HG03135 (cell line): ENCODE results near the gene NOP16.
A peak's percentile ranks its signal among the peaks of the same experiment; 100 is the strongest.

ENCODE experiments used
- ATAC-seq: cut with Tn5 transposase; IDR thresholded peaks from one replicate; pipeline ENCODE4 v1.9.1; 2021; ENCODE audit warnings: mild to moderate bottlenecking, moderate library complexity; ENCODE audit not compliant: unreplicated experiment

Gene NOP16

DNA sequence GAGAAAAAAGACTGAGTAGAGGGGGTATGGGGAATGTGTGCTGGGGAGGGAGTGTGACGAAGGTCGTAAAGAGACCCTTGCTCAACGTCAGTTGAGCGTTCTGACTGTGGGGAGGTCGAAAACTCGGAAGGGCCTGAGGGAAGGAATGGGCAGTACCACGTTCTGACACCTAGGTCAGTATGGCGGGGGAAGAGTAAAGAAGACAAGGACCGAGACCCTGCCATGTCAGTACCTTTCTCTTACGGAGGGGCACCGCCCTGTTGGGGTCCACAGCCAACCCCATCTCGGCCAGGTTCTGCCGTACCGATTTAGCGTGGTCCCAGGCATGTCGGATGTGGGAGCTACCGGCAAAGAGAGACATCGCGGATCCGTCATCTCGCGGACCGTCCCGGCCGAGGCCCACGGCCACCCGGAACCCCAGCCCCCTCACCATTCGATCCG lies 375 bp downstream of the NOP16 start:
- ATAC-seq = no peak

DNA sequence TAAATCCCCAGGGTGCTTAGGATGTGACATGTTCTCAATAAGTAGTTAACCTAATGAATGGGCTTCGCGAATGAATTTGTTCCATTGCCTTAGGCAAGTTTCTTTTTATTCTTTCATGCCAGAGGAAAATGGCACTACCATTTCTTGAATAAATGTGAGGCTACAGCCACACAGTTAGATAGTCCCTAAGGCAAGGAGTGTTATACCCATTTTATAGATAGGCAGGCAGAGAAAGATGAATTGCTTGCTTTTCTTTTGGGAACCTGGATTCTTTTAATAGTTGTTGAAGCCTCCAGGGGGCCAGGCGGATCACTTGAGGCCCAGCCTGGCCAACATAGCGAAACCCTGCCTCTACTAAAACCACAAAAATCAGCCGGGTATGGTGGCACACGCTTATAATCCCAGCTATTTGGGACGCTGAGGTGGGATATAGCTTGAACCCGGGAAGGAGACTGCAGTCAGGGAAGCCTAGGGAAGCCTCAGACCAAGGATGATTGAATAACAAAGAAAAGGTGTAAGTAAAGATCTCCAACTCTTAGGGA lies 943 bp downstream of the NOP16 start:
- no peak for ATAC-seq

DNA sequence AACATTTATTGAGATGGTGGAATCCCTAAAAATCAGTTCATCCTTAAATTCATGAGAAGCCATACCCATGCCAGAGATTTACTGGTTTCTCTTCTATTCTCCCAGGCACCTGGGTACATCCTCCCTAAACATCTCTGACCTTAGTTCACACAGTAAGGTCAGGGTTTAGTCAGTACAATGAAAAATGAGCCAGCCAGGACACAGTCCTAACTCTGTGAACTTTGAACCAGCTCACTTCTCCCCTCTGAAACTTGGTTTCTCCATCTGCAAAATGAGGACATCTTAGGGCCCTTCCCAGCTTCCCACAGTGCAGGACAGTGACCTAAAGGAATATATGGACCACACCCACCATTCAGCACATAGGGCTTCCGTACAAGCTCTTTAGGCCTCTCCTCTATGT lies 1.9 kb downstream of the NOP16 start:
- ATAC-seq = no peak

DNA sequence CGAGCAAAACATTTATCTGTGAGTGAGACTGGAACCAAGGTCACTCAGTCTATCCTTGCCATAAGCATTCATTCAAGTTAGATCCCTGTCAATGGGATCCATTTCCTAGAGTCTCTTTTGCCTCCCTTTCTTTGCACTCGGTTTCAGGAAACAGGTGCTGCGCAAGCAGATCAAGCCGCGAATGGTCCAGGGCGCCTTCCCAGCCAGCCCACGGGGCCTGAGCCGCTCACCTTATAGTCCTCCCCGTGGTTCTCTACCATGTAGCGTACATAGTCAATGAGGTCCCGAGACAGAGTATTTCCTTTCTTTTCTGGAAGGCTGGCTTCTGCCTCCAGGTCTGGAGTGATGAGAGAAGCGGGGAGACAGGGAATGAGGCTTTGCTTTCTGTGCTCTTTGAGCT lies 3.4 kb downstream of the NOP16 start:
- ATAC-seq = no peak

DNA sequence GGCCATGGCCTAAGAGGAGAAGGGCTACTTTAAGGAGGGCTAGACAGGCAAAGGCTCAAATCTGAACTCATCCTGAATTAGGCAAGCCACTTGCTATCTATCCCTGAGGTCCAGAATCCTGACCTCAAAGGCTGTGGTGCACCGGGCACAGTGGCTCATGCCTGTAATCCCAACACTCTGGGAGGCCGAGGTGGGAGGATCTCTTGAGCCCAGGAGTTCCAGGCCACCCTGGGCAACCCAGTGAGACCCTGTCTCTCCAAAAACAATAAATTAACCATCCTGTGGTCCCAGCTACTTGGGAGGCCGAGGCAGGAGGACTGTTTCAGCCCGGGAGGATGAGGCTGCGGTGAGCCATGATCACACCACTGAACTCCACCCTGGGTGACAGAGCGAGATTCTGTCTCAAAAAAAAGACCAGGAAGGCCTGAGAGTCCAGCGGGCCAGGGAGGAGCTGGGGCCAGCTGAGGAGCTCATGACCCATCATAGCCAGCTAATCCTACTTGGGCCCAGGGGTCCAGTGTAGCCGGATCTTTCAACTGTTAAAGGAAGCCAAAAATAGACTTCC lies 4.0 kb downstream of the NOP16 start:
- no peak for ATAC-seq

DNA sequence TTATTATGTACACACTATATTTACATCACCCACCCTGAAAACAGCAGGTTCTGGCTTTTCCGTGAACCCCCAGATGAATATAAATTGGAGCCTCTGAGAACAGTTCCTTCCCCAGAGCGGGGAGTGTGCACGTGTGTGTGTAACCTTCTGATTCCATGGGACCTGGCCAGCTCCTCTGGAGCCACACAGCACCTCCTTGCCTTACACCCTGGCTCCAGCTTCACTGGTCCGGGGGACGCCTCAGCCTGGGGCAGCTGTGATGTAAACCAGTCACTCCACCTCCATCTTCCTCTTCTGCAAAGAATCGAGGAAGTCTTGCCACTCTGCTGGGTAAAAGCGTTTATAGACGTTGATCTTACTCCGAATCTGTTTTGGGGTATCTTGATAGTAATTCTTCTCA lies 4.4 kb downstream of the NOP16 start:
- ATAC-seq = no peak

DNA sequence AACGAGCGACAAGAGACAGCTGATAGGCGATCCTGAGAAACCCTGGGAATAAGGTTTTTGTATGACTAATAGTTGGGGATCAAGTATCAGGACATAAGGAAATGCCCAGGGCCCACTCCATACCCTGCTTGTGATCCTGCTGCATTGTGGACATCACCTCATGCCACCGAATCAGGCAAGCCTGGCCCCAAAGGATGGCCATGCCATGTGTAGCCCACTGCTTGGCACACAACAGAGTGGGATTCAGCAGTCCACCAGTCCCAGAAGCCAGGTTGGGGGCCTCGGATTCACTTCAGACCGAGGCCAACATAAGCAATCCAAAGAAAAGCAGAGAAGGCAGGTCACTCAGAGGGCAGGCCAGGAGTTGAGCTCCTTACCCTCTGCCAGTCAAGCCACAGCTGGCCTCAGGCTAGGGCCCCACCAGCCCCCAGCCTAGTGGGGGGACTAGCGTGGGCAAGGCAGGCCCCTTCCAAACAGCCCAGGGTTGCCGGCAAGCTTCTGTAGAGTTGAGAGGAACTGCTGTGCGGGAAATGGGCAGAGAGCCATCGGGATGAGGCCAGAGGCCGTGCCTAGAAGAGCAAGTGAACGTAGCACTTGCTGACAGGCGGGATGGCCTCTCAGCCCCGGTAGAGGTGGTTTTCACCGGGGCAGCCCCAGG lies 5.0 kb downstream of the NOP16 start:
- ATAC-seq = no peak

DNA sequence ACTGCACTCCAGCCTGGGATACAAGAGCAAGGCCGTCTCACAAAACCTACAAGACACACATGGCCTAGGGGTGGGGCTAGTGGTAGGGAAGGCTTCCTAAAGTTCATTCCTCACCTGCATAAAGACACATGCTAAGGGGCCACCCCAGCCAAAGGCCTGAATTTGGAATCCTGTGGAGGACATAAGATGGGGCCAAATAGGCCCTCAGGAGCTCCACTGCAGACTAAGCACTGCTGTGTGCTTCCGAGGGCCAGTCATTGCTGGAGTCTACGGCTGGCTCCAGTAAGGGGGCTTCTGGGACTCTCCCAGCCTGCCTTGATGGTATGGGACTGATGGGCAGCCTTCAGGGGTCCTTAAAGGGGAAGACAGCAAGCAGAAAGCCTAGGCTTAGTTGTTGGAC lies 5.7 kb downstream of the NOP16 start:
- ATAC-seq = no peak

DNA sequence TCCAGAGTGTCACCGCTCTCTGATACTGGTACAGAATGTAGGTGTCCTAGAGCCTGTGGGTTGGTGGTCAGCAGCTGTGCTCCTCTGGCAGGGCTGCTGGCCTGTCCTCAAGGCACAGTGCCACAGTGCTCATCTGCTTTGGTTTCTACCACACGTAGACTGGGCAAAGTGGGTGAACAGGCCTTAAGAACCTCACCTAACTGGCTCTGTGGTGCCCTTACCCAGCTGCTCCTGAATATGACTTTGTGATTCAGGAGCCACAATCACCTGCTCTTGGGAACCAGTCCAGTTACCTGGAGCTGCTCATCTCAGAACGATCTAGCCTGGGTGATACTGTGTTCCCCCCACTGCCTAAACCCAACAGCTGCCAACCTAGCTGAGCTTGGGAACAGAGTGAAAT lies 6.4 kb downstream of the NOP16 start:
- ATAC-seq = no peak

DNA sequence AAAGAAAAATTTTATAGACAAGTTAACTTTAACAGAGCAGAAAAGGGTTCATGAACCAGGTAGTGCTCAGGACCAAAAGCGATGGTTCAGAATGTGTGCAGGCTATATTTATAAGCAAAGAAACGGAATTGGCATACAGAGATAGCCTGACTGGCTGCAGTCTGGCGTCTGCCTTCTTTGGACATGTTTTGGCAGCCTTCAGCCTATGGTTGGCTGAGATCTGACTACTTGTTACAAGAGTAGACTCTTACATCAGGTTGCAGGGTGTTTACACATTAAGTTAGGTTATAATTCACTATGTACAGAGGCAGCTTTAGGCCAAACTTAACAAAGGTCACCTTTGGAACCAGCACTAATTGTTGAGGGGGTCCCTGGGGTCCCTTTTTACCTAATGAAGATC lies 7.0 kb downstream of the NOP16 start:
- ATAC-seq = no peak

DNA sequence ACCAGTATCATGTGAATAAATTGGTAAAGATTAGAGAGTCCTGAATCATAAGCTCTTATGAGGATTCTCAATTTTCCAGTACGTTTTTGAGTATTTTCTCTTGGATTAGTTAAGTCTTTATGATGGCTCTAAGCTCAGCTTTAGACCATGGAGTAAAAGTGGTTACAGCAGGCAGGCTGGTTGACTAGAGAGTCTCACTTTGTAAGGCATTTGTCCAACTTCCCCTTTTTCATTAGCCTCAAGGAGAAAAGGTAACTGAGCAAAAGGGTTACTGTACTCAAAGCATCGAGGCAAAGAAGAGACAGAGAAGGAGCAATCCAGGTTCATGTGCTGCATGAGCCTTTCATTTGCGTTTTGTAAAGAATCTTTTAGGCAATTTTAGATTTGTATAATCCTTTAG lies 8.5 kb downstream of the NOP16 start:
- peak; percentile 59 for ATAC-seq

DNA sequence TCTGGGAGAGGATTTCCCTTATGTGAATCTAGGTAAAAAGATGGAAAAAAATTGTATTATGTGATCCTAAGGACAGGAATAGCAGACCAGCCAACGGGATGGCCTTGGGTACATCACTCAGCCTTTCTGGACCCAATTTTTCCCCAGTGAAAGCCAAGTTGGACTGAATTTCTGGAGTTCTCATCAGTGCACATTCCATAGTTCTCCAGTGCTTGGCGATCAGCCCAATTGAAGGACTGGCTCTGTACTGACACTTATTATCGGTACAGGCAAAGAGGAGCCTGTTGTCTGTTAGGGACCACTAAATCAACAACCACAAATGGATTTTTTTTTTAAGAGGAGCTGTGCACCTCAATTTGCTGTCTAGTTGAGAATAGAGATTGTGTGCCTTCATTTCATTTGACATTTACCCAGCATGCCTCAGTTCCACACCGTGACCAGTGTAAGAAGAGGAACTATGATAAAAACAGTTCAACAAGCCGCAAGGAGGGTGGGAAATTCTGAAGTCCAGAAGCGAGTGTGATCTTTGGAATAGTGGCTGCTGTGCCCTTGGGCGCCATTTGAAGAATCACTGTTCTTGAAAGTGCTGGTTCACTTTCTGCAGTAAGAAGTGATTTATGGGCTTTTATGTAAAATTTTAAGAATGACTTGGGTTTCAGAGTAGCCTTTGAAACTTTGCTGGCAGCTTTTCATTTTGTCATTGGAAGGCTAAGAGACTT lies 15.1 kb downstream of the NOP16 start:
- no peak for ATAC-seq

DNA sequence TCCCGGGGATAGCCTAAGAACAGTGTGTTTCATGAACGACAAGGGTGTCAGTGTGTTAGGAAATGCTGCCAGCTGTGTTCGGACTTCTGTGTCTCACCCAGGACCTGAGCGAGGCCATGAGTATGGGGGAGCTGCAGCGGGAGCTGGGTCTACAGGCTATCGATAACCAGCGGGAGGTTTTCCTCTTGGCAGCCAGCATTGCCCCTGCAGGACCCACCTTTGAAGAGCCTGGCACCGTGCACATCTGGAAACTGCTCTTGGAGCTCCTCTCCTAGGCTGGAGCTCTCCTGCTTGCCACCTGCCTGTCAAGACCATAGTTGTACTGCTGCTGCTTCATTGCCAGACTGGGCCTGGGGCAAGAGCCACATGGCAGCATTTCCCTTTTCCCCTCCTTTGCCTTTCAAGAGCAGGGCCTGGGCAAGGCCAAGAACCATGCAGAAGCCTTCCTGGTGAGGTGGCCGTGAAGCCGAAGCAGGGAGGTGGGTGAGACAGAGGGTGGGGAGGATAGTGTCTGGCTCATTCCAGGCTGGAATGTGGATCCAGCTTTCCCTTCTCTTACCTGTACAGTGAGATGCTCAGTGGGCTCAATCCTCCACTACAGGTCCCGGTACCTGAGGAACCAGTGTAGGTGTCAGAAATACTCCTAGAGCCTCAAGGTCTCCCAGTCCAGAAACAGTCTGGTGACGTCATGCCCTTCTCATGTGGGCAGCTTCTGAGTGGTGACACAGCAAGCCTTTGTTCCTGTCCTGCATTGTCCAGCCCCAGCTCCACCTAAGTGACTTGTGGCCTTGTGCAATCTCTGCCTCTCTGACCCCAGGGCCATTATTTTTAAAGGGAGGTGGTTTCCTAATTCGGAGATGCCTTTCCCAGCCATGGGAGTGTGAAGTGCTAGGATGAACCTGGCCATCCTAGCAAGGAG lies 16.5 kb downstream of the NOP16 start:
- ATAC-seq = no peak

DNA sequence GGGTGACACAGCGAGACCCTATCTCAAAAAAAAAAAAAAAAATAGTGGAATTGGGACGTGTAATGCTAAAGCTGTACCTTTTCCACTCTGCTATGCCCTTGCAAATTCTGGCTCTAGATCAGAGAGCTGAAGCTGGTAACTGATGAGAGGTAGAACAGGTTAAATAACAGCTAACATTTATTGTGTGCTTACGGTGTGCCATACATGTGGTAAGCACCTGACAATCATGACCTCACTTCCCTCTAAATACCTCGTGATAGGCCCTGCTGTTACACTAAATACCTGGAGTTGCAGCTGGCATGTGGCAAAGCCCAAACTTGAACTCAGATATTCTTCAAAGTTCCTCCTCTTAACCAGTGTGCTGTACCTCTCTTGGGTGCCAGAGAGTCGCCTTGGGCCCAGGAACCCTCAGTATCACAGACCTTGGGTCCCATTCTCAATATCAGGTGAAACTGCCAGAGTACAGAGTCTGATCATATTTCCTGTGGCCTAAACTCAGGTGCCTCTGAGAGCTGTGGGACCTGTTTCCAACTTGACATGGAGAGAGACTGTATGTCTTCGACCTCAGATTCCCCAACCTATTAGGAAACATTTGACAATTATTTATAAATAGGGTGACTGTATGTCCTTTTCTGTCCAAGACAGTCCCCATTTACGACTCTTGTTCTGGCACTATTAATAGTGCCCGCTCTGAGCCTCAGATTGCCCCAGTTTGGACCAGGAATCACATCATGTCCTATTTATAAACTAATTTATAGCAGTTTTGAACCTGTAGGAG lies 18.3 kb downstream of the NOP16 start:
- no peak for ATAC-seq

DNA sequence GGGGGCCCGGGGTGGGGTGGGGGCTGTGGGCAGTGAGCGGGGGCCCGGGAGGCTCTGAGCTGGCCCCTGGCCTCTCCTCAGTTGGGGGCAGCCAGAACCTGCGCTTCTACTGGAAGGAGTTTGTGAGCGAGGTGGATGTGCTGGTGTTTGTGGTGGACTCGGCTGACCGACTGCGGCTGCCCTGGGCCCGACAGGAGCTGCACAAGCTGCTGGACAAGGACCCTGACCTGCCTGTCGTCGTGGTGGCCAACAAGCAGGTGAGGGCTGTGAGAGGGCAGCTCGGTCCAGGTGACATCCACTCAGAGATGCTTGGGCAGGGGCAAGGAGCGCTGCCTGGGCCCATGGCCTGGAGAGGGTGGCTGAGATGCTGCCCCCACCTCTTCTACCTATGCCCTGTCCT lies 19.7 kb downstream of the NOP16 start:
- no peak for ATAC-seq

DNA sequence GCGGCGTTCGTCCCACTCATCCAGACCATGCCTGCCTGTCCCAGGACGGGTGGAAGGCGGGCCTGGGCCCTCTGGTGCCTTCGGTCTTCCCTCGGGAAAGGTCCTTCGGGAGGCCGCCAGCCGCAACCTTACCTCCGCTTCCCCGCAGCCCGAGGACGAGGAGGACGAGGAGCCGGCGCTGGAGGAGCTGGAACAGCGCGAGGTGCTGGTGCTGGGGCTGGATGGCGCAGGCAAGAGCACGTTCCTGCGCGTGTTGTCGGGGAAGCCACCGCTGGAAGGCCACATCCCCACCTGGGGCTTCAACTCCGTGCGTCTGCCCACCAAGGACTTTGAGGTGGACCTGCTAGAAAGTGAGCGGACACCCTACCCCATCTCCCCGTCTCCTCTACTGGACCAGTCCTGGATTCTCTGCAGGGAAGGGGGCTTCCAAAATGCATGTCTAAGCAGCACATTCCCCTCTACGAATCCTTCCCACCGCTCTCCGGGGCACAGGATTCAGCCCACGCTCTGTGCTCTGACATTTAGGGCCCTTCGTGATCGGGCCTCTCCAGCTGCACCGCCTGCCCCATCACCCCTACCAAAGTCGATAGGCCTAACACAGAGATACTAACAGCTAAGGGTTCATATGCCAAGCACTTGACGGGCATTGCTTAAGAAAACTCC lies 22.0 kb downstream of the NOP16 start:
- ATAC-seq = no peak

DNA sequence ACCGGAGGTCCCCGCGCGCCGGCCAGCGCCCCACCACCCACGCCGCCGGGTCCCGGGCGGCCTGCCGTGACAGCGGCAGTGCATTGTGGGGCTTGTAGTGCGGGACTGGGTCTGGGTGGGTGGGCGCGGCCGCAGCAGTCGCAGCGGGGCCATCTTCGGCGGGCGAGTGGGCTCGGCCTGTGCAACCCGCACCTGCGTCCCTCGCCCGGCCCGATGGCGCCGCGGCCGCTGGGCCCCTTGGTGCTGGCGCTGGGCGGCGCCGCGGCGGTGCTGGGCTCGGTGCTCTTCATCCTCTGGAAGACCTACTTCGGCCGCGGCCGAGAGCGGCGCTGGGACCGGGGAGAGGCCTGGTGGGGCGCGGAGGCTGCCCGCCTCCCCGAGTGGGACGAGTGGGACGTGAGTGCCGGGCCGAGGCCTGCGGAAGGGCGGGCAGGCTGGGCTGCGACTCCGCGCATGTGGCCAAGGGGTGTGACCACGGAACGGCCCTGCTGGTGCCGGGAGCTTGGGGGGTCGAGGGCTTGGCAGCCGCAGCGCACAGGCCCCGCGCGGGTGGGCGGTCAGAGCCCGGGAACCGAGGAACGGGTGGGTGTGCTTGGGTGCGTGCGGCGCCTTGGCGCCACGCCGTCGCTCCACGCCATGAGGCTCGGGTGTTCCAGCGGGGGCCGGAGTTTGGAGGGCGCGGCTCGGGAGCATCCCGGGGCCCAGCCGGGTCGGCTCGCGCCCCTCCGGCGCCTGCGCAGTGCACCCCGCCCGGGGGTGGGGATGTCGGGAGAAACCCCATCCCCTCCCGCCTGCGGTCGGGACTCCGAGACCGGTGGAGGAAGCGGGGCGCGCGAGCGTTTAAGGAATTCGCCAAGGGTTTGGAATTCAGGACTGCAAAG lies 22.8 kb downstream of the NOP16 start, which contains the start of gene ARL10:
ARL10 (plus strand) TSS at position 137 of the 881 bp plus-strand sequence; CDS start at position 214, 77 bp downstream.
- no peak for ATAC-seq

DNA sequence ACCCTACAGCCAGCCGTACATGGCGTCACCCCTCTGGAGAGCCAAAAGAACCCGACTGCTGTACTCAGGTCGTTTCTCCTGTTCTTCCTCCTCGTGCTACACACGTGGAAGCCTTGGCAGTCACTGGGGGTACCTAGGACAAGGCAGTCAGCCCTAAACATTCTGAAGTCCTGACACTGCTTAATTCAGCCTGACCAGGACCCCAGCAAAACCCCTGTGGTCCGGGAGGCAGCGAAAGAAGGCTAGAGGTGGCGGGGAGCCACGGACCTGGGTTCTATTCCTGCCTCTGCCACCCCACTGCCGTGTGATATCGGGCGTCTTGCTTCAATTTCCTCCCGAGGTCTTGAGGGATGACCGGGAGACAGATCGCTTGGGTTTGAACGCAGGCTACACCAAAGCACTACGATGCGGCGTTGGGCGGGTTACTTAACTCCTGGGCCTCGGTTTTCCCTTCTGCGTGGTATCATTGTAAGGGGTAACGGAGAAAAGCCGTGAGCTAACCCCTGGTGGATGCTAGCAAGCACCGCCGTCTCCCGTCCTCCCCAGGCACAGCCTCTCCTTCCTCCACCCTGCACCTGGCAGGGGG lies 23.5 kb downstream of the NOP16 start:
- ATAC-seq = no peak

DNA sequence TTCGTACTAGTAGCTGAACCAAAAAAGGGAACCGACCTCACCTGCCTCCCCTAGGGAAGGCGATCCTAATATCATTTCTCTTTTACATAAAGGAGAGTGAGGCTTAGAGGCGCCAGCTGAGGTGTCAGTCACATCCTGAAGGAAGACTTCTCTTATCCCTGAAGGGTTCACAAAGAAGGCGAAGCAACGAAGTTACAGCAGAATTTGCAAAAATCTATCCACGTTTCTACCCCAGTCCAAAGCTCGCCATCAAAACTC lies 26.2 kb downstream of the NOP16 start:
- peak; percentile 6 for ATAC-seq
